Prostate gland (tissue), 2 donors: ENCODE measurements around the gene ZNF318.

Source experiments
- CTCF ChIP-seq, 4 experiments: fragments of 200-600 bp in 2 of 4; fragments of 450-650 bp in 2 of 4; sonication (generic) in 2 of 4; IDR thresholded peaks; 1 replicate in 3 of 4; 2 replicates in 1 of 4; pipeline ENCODE4 v1.5.1; 2016 to 2019; ENCODE audit warnings: antibody characterized with exemption in 4 of 4, mild to moderate bottlenecking in 2 of 4, moderate library complexity in 2 of 4
- POLR2A ChIP-seq: fragments of 450-650 bp; IDR thresholded peaks from one replicate; pipeline ENCODE4 v1.6.1; 2016; ENCODE audit warnings: antibody characterized with exemption, mild to moderate bottlenecking
- POLR2AphosphoS5 ChIP-seq: sonication (generic); formaldehyde crosslinking; IDR thresholded peaks from one replicate; pipeline ENCODE4 v1.6.1; 2017; ENCODE audit warnings: antibody characterized with exemption

GRCh38 chr6:43292341-43292740, 77.1 kb downstream of the ZNF318 start:
- TF ChIP-seq CTCF (IDR thresholded peaks at IDR 0.05) = no peak
- TF ChIP-seq POLR2AphosphoS5 = no peak
- TF ChIP-seq POLR2A = no peak
